Cardiac fibroblast (primary cell): ENCODE results near the gene ACTBL2.

Experiments used
- DNase-seq, 2 donors: peaks; one replicate each; pipeline versions ENCODE4 v3.0.0 to v3.0.0-alpha.2; 2010; ENCODE audit warnings: low read depth in 2 of 2
- H3K4me3 ChIP-seq, 2 donors: replicated peaks in 1 of 2; 1 replicate in 1 of 2; 2 replicates in 1 of 2; pipeline ENCODE4 v1.5.1; 2011; ENCODE audit warnings: low read depth in 2 of 2, low read length in 2 of 2, mild to moderate bottlenecking in 2 of 2, moderate library complexity in 1 of 2
- TF ChIP-seq, protein P1 (sequence below): IDR thresholded peaks from one replicate; pipeline ENCODE4 v1.5.1; 2011; ENCODE audit warnings: low read depth, mild to moderate bottlenecking, low read length, inconsistent platforms

ACTBL2 gene

DNA sequence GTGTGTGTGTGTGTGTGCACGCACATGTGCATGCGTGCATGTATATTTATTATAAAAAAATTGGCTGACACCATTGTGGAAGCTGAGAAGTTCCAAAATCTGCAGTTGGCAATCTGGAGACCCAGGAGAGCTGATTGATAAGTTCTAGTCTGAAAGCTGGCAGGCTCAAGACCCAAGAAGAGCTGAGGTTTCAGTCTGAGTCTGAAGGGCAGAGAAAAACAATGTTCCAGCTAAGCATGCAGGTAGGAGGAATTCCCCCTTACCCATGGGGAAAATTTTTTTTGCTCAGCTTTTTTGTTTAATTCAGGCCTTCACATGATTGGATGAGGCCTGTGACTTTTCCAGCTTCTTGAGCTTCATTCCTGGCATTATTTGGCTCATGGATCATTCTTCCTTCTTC, 31.2 kb upstream of the ACTBL2 start:
- TF ChIP-seq, protein P1, sequence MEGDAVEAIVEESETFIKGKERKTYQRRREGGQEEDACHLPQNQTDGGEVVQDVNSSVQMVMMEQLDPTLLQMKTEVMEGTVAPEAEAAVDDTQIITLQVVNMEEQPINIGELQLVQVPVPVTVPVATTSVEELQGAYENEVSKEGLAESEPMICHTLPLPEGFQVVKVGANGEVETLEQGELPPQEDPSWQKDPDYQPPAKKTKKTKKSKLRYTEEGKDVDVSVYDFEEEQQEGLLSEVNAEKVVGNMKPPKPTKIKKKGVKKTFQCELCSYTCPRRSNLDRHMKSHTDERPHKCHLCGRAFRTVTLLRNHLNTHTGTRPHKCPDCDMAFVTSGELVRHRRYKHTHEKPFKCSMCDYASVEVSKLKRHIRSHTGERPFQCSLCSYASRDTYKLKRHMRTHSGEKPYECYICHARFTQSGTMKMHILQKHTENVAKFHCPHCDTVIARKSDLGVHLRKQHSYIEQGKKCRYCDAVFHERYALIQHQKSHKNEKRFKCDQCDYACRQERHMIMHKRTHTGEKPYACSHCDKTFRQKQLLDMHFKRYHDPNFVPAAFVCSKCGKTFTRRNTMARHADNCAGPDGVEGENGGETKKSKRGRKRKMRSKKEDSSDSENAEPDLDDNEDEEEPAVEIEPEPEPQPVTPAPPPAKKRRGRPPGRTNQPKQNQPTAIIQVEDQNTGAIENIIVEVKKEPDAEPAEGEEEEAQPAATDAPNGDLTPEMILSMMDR = no peak
- H3K4me3 ChIP-seq = no peak overlapping the region
- no peak for DNase-seq

DNA sequence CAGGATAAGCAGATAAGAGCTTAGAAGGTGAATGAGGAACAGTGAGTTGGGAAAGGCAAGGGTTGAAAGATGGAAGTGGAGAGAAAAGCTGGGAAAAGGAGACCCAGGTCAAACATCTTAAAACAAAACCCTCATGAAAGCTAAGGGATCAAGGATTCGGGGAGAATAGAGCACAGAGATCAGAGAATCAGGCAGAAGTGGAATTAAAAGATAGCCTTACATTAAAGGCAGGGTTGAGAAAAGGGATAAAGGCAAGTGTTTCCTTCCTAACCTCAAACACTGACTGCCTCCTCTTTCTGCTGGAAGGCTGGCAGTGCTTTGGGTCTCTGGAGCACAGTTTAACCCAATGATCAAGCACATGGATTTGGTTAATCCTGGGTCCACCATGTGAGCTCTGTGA, 28.7 kb upstream of the ACTBL2 start:
- no peak for DNase-seq
- TF ChIP-seq, protein P1 = no peak
- no peak overlapping the region for H3K4me3 ChIP-seq

DNA sequence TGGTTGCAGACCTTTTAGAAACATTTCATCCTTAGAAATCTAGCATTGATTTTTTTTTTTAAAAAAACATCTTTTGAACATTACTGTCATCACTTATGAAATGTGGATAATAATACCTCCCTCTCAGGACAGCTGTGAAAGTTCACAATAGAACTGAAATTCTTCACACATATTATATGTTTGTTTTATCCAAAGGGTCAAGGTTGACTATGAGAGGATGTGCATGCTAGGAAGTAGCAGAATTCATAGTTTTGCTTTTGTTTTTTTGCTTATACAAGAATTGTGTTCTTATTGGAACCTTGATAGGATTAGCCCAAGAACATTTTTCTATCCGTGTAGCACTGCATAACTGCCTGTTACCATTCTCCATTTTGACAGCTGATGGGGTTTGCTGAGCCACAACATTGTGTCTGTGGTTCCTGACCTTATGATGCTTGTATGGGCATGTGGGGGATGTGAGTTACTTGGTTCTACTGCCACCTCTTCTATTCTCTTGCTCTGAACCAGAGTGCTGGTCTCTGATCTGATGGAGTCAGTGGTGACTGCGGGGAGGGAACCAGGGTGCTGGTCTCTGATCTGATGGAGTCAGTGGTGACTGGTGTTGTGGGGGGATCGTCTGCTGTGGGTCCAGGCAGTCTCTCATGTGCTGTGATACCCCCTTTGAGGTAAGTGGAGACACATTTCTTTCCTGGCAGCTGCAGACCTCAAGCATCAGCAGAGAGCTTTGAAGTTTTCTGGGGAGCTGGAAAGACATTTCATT, 27.1 kb upstream of the ACTBL2 start:
- no peak overlapping the region for H3K4me3 ChIP-seq
- no peak for DNase-seq
- TF ChIP-seq, protein P1 = no peak

DNA sequence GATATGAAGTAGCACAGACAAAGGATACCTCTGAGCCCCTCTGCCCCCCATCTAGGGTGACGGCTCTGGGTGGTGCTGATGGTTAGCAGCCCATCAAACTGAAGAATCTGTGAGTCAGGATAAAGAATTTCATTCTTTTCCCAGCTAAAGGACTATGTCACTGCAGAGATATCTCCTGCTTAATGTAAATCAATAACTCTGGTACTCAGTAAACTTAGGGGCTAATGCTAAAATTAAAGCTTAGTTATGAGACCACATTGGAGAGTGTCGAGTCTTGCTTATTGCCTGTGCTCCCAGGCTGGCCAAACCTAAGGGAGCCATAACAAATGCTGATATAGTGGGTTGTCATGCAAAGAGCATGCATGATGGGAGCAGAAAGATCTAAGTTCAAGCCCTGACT, 25.6 kb upstream of the ACTBL2 start:
- DNase-seq = no peak
- no peak overlapping the region for H3K4me3 ChIP-seq
- TF ChIP-seq, protein P1 = no peak

DNA sequence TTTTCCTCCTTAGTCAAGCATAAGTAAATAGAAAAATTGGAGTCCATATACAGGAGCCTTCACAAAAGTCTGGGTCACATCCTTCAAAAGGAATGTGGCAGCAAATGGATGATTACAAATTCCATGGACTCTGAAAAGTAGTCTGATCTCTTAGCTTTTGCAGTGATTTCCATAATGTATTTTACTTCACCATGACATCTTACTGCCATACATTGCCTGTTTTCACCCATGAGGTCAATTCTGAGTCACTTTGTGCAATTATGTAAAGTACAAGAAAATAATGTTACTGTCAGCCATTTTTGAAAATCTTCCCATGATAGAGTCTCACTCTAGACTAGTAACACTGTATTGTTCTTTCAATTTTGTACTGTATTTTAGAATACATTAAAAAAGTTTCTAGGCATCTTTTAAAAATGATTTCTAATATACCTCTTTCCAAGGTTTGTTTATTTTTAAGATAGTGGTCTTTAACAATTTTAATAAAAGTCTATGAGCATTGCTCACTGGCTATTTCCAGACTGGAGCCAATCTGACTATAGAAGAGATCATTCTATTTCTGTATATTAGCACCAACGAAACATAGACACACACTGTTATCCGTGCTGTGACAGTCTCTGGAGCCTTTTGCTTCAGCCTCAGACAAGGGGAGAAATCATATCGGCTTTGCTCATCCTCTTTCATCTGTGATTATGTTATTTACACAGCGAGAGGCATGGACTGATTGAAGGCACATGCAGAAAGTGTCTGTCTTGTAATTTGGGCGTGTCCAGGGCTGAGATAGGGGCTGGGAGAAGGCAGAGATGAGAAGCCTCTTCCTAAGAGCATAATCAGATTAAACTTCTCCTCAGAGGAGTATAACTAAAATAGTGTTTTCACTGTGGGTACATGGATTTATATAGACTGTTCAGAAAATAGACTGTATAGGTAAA, 22.9 kb upstream of the ACTBL2 start:
- TF ChIP-seq, protein P1 = no peak
- peak in 1 of 2 donors; percentile 29 for DNase-seq

DNA sequence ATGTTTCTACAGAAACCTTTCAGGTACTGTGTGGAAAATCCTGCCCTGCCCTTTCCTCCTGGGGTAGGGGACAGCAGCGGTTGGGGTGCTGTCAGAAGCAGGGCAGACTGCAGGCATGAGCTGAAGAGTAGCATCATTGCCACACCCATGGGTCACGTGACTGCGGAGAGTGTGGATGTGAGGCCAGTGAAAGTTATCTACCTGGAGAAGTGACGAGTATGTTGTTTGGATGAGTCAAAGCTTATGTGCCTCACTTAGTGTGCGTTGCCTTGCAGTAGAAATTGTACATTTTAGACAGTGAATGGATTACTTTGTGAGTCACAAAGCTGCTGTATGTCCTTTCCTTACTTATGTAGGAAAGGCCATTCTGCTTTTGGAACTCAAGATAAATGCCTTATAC, 21.7 kb upstream of the ACTBL2 start:
- no peak for DNase-seq
- TF ChIP-seq, protein P1 = no peak
- no peak overlapping the region for H3K4me3 ChIP-seq

More for the DNA sequence above, 22.9 kb upstream of the ACTBL2 start:
- H3K4me3 ChIP-seq = no peak overlapping the region
